Skeletal muscle satellite cell (primary cell): Measurements from ENCODE around the gene MRPS25. TPM values are rescaled to one million over a fixed set of nuclear protein-coding genes. Genes with fewer than 3 reads are reported as not detected.

Source experiments
- H3K27me3 ChIP-seq: 2 replicates; pipeline ENCODE4 v1.7.0; 2013; ENCODE audit warnings: low read length; ENCODE audit not compliant: control insufficient read depth, insufficient read depth
- H3K36me3 ChIP-seq: 2 replicates; pipeline ENCODE4 v1.7.0; 2013; ENCODE audit warnings: mild to moderate bottlenecking, control low read depth, low read length; ENCODE audit not compliant: insufficient read depth
- H3K4me1 ChIP-seq: 2 replicates; pipeline ENCODE4 v1.7.0; 2013; ENCODE audit warnings: low read length; ENCODE audit not compliant: control insufficient read depth, insufficient read depth
- H3K4me2 ChIP-seq: 2 replicates; pipeline ENCODE4 v1.7.0; 2013; ENCODE audit warnings: mild to moderate bottlenecking, low read length
- H3K4me3 ChIP-seq: 2 replicates; pipeline ENCODE4 v1.7.0; 2013; ENCODE audit warnings: low read length
- H3K9ac ChIP-seq: 2 replicates; pipeline ENCODE4 v1.7.0; 2013; ENCODE audit warnings: mild to moderate bottlenecking, low read depth, low read length, moderate library complexity
- H3K9me3 ChIP-seq: replicated peaks from 2 replicates; pipeline ENCODE4 v1.7.0; 2013; ENCODE audit warnings: mild to moderate bottlenecking, control low read depth, low read length
- total RNA-seq: library from RNA; depleted of rRNA; stranded (reverse); fragments of >200 nt; gene quantifications from 2 replicates; pipeline ENCODE4 v1.2.3, GENCODE V29; 2012; rRNA removed

Gene MRPS25
- total RNA-seq, result 23.3 and 24.0 TPM in 2 replicates

DNA sequence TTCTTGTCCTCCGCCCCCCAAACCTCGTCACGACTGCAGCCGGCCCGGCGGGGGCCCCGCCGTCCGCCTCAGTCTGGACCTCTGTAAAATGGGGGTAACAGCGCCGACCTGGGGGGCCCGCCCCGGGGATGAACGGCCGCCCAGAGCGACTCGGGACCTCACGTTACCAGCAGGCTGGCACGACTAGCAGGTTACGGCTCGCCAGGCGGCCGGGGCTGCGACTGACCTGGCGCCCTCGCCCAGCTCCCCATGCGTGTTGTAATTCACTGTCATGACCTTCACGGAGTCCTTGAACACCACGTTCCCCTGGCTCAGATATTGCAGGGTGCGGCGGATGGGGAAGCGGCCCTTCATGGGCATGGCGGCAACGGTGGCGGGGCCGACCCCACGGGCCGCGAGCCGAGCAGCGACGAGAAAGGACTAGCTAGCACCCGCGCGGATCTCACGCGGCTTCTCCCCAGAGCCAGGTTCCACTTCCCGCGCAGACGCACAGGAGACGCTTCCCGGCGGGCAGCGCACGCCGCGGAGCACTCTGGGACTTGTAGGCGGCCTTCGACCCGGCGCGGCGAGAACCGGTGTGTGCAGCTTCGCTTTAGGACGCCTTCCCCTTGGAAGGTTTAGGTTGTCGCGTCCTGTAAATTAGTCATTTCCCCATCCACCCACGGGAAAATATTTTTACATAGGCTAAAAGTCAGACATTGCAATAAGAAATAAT, at the start of gene MRPS25:
MRPS25 (minus strand) TSS at position 481 of the 715 bp plus-strand sequence; CDS start at position 360, 121 bp downstream.
- Histone ChIP-seq H3K36me3 (peaks cover 4% of the 10 kb centered on the region), H3K4me2 (peak within 1 kb of the TSS; percentile 84), H3K27me3 (no peaks in the 10 kb centered on the region), H3K9ac (peak within 1 kb of the TSS; percentile 96), H3K9me3 (no peaks in the 10 kb centered on the region), H3K4me3 (peak within 1 kb of the TSS; percentile 91), H3K4me1 (peaks cover 17% of the 10 kb centered on the region)

DNA sequence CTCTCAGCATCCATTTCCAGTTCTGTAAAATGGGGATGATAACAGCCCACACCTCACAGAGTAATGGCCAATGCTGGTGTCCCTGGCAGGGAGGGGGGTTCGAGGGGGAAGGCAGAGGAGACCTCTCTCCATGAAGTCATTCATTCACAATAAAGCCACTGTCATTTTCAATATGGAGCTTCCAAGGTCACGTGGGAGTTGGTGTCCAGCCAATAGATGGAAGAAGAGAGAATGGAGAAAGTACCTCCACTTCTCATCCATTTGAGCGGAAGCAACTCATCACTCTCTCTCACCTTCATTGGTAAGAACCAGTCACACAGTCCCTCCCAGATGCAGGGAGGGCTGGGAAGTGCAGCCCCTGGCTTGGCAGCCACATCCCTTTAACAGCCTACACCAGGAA, 48.8 kb upstream of the MRPS25 start:
- Histone ChIP-seq H3K9ac (no peak overlapping the region), H3K36me3 (no peaks in the 10 kb centered on the region), H3K4me2 (no peak overlapping the region), H3K9me3 (no peaks in the 10 kb centered on the region), H3K4me3 (no peak overlapping the region), H3K27me3 (peaks cover 26% of the 10 kb centered on the region), H3K4me1 (no peaks in the 10 kb centered on the region)

GRCh38 chr3:15113471-15113870, 48.4 kb upstream of the MRPS25 start:
- peaks cover 26% of the 10 kb centered on the region for H3K27me3 ChIP-seq
- H3K9ac ChIP-seq, result no peak overlapping the region
- H3K4me3 ChIP-seq, result no peak overlapping the region
- H3K36me3 ChIP-seq, result no peaks in the 10 kb centered on the region
- H3K9me3 ChIP-seq, result no peaks in the 10 kb centered on the region
- H3K4me2 ChIP-seq, result no peak overlapping the region
- no peaks in the 10 kb centered on the region for H3K4me1 ChIP-seq

GRCh38 chr3:15112011-15112410, 46.9 kb upstream of the MRPS25 start:
- Histone ChIP-seq H3K9me3 (no peaks in the 10 kb centered on the region), H3K36me3 (no peaks in the 10 kb centered on the region), H3K4me2 (no peak overlapping the region), H3K27me3 (peaks cover 24% of the 10 kb centered on the region), H3K4me3 (no peak overlapping the region), H3K4me1 (no peaks in the 10 kb centered on the region), H3K9ac (no peak overlapping the region)

GRCh38 chr3:15110206-15110605, 45.1 kb upstream of the MRPS25 start:
- H3K4me3 ChIP-seq, result no peak overlapping the region

DNA sequence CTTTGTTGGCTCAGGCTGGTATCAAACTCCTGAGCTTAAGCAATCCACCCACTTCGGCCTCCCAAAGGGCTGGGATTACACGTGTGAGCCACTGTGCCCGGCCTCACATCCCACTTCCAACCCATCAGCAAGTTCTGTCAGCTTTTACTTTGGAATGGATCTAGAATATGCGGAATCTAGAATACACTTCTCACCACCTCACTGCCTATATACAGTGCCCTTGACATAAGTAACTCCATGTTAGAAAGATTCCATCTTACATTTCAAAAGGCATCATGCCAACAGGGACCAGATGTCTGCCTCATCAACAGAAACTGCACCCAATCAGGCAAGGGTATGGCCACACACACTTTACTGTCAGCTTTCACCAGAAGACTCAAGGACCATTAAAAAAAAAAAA, 43.8 kb upstream of the MRPS25 start:
- H3K9me3 ChIP-seq, result no peaks in the 10 kb centered on the region
- H3K4me2 ChIP-seq, result no peak overlapping the region
- no peak overlapping the region for H3K9ac ChIP-seq
- no peaks in the 10 kb centered on the region for H3K36me3 ChIP-seq
- H3K27me3 ChIP-seq, result peaks cover 10% of the 10 kb centered on the region
- H3K4me1 ChIP-seq, result no peaks in the 10 kb centered on the region
- H3K4me3 ChIP-seq, result no peak overlapping the region

More at GRCh38 chr3:15110206-15110605, 45.1 kb upstream of the MRPS25 start:
- H3K27me3 ChIP-seq, result peaks cover 24% of the 10 kb centered on the region
- H3K36me3 ChIP-seq, result no peaks in the 10 kb centered on the region
- no peaks in the 10 kb centered on the region for H3K4me1 ChIP-seq
- no peaks in the 10 kb centered on the region for H3K9me3 ChIP-seq
- no peak overlapping the region for H3K9ac ChIP-seq
- H3K4me2 ChIP-seq, result no peak overlapping the region

GRCh38 chr3:15108082-15108545, 43.0 kb upstream of the MRPS25 start:
- H3K36me3 ChIP-seq, result no peaks in the 10 kb centered on the region
- no peak overlapping the region for H3K4me3 ChIP-seq
- H3K9me3 ChIP-seq, result no peaks in the 10 kb centered on the region
- no peak overlapping the region for H3K9ac ChIP-seq
- H3K4me2 ChIP-seq, result peak overlapping the region; percentile 24
- peaks cover 2% of the 10 kb centered on the region for H3K4me1 ChIP-seq
- peaks cover 3% of the 10 kb centered on the region for H3K27me3 ChIP-seq

DNA sequence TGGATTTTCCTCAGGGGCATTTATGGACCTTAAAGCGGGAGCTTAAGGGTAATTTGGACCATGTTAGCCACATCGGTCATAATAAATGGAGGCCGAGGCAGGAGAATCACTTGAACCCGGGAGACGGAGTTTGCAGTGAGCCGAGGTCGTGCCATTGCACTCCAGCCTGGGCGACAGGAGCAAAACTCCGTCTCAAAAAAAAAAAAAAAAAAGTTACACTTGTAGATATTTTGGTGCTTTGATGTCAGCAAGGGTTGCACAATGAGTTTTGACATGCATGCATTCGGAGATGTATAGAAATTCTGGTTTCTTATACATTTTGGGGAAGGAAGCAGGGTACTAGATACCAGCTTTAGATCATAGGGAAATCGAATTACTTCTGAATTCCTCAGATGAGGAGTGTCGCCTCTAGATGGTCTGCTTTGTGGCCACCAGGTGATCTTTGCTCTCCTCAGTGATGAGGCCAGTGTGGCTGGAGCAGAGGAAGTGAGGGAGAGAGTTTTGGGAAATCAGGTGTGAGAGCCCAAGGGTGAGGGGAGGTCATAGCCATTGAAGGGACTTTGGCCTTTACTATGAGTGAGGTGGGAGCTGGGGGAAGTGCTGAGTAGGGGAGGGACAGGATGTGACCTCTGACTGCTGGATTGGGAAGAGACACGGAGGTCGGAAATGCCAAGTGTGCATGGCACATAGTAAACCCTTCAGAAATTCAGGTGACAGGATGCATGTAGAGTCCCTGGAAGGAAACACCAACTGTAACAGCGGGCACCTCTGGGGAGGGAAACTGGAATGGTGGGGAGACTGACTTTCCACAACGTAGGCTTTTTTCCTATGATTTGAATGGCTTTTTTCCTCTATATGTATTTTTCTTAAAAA, 42.2 kb upstream of the MRPS25 start:
- no peaks in the 10 kb centered on the region for H3K9me3 ChIP-seq
- H3K27me3 ChIP-seq, result peaks cover 3% of the 10 kb centered on the region
- H3K4me3 ChIP-seq, result no peak overlapping the region
- H3K36me3 ChIP-seq, result no peaks in the 10 kb centered on the region
- no peak overlapping the region for H3K9ac ChIP-seq
- H3K4me2 ChIP-seq, result no peak overlapping the region
- H3K4me1 ChIP-seq, result peaks cover 10% of the 10 kb centered on the region

GRCh38 chr3:15102836-15103235, 37.7 kb upstream of the MRPS25 start:
- no peak overlapping the region for H3K9ac ChIP-seq
- no peaks in the 10 kb centered on the region for H3K27me3 ChIP-seq
- H3K4me1 ChIP-seq, result peaks cover 27% of the 10 kb centered on the region
- no peaks in the 10 kb centered on the region for H3K36me3 ChIP-seq
- H3K9me3 ChIP-seq, result no peaks in the 10 kb centered on the region
- peak overlapping the region; percentile 19 for H3K4me3 ChIP-seq
- H3K4me2 ChIP-seq, result peak overlapping the region; percentile 0

- peak overlapping the region; percentile 0 for H3K4me2 ChIP-seq
- H3K9me3 ChIP-seq, result no peaks in the 10 kb centered on the region
- H3K4me1 ChIP-seq, result peaks cover 31% of the 10 kb centered on the region
- no peak overlapping the region for H3K9ac ChIP-seq
- H3K36me3 ChIP-seq, result no peaks in the 10 kb centered on the region
- H3K4me3 ChIP-seq, result peak overlapping the region; percentile 19
- no peaks in the 10 kb centered on the region for H3K27me3 ChIP-seq
These were observed 37.1 kb upstream of the MRPS25 start for GRCh38 chr3:15102256-15102655.

DNA sequence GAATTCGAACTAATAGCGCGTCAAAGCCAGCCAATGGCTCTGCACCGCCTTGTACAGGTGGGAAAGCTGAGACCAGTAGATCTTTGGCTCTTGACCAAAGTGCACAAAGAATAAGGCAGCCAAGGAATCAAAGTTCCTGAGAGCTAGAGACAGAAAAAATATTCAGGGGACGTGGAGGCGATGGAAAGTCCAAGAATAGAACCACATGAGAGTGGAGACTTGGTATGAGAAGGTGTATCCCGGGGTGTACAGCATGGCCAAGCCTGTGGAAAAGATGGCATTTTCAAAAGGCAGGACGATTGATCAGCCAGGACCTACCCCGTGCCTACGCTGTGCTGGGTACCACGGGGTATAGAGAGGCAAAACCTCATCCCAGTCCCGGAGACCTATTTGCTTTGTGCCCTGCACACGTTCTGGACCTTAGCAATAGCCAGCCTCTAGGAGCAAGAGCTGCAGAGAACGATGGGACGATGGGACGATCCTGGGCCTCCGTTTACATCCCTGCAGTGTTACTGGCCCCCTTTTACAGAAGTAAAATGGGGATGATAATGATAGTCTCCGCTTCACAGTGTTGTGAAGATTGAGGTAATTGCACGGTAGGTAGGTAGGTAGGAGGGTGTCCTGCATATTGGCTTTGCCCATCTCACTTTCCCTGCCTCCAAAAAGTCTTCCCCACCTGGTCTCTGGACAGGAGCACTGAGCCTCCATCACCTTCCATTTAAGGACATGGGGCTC, 34.4 kb upstream of the MRPS25 start:
- Histone ChIP-seq H3K4me3 (peak overlapping the region; percentile 87), H3K9ac (peak overlapping the region; percentile 90)

More for the DNA sequence above, 34.4 kb upstream of the MRPS25 start:
- H3K9me3 ChIP-seq, result no peaks in the 10 kb centered on the region
- H3K4me1 ChIP-seq, result peaks cover 31% of the 10 kb centered on the region
- peak overlapping the region; percentile 95 for H3K4me2 ChIP-seq
- no peaks in the 10 kb centered on the region for H3K27me3 ChIP-seq
- peaks cover 18% of the 10 kb centered on the region for H3K36me3 ChIP-seq
